ENCODE measurements around the gene CATSPERE. TPM values are rescaled to one million over a fixed set of nuclear protein-coding genes. Genes with fewer than 3 reads are reported as not detected.

Gene CATSPERE
- total and polyA plus RNA-seq, 10 of the 15 experiments (the other 5 are each of a cell fraction or from before 2014, with no cell fraction given) = 0.04 to 0.24 (median 0.17) TPM; not detected in 3

GRCh38 chr1:244636488-244637259, 175.6 kb downstream of the CATSPERE start (continued):
- no peak for TF ChIP-seq POU2F2 (IDR thresholded peaks at IDR 0.05; ENCODE audit: borderline replicate concordance, low read depth, low read length)

GRCh38 chr1:244639561-244639960, 178.5 kb downstream of the CATSPERE start:
- no TSS peak for BruUV-seq (replicated peaks)
- FAIRE-seq (no peak), DNase-seq (ENCODE audit: low read depth, low spot score) (no peak), ATAC-seq (no peak)
- no peaks in the 10 kb centered on the region for H4K20me1 ChIP-seq (ENCODE audit: control insufficient read depth, insufficient read depth)
- H2AFZ ChIP-seq (ENCODE audit: control insufficient read depth, low read depth, low read length) = no peak overlapping the region
- TF ChIP-seq HDGF (IDR thresholded peaks at IDR 0.05) (no peak), EED (IDR thresholded peaks at IDR 0.05; ENCODE audit: low read depth) (no peak), JUND (IDR thresholded peaks at IDR 0.05; ENCODE audit: low read depth, low read length) (no peak), ATF3 (IDR thresholded peaks at IDR 0.05; ENCODE audit: borderline replicate concordance, extremely low read depth, low read depth, low read length) (no peak)
- H3K27me3 ChIP-seq (replicated peaks in 1 of 2; ENCODE audit: control insufficient read depth in 2 of 2, insufficient read depth in 2 of 2, low read length in 1 of 2) = peaks cover 0 to 3% of the 10 kb centered on the region in 2 experiments; a peak in 3 of 4 replicates
- RAD21 ChIA-PET (ENCODE audit: unreplicated experiment) = interaction anchor here (1.2 kb wide), 1 partner anchor 403 kb away, joined by 5 read pairs; no protein-coding TSS in a partner anchor
- no peak overlapping the region for H3K9ac ChIP-seq (ENCODE audit: control insufficient read depth, insufficient read depth, low read length)
- no peaks in the 10 kb centered on the region; the same call in 2 of the 3 replicates for H3K9me3 ChIP-seq (replicated peaks; ENCODE audit: control insufficient read depth, insufficient read depth, low read length)
- in situ Hi-C loops (cut with MboI) = no loop called here
- H3K79me2 ChIP-seq (ENCODE audit: control insufficient read depth, insufficient read depth, low read length) = no peaks in the 10 kb centered on the region
- no peaks in the 10 kb centered on the region for H3K4me1 ChIP-seq (ENCODE audit: control insufficient read depth, insufficient read depth, low read length)
- no peak overlapping the region for H3K4me3 ChIP-seq
- CTCF ChIA-PET = interaction anchor here (0.8 to 1.2 kb wide), 2 partner anchors 8 to 36 kb away, joined by 3 to 4 read pairs; no protein-coding TSS in a partner anchor
- POLR2A ChIA-PET = no interaction called here
- H3K36me3 ChIP-seq (ENCODE audit: control insufficient read depth in 2 of 2, insufficient read depth in 2 of 2, low read length in 1 of 2) = no peaks in the 10 kb centered on the region
- H3K27ac ChIP-seq (ENCODE audit: control insufficient read depth, insufficient read depth) = no peak overlapping the region
- SMC1A ChIA-PET (ENCODE audit: uncharacterized antibody, unreplicated experiment) = interaction anchor here (1.6 to 1.7 kb wide), 2 partner anchors 9 to 11 kb away, joined by 4 to 5 read pairs; no protein-coding TSS in a partner anchor
- no peak overlapping the region for H3K4me2 ChIP-seq (ENCODE audit: control insufficient read depth, insufficient read depth)
- intact Hi-C loops (cut with micrococcal nuclease; ENCODE audit: unreplicated experiment) = no loop called here

Measured in GM12878 (cell line).